GM12874 (cell line): ENCODE results near the gene HP1BP3.

Experiments
- CTCF ChIP-seq: IDR thresholded peaks from 2 replicates; pipeline ENCODE4 v1.5.1; 2011; ENCODE audit warnings: low read depth, mild to moderate bottlenecking, control low read depth, low read length, moderate library complexity; ENCODE audit not compliant: insufficient read depth

Gene HP1BP3

GRCh38 chr1:20763417-20763816, 23.7 kb downstream of the HP1BP3 start:
- no peak for TF ChIP-seq CTCF

- TF ChIP-seq CTCF, result no peak
Measured at GRCh38 chr1:20760322-20760721, 26.8 kb downstream of the HP1BP3 start.

DNA sequence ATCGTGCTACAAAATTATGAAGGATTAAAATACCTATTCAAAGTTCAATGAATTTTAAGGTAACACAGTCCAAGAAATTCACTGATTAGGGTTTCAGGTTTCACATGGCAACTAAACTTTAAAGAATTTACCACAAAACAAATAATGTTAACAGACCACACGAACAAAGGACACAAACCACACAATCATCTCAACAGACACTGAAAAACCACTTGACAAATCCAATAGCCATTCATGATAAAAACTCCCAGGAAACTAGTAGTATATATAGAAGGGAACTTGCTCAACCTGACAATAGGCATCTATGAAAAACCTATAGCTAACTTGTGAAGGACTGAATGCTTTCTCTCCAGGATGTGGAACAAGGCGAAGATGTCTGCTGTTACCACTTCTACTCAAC, 33.5 kb downstream of the HP1BP3 start:
- no peak for TF ChIP-seq CTCF

- TF ChIP-seq CTCF, result no peak
Measured at GRCh38 chr1:20751462-20751990, 35.6 kb downstream of the HP1BP3 start.

GRCh38 chr1:20742671-20743070, 44.4 kb downstream of the HP1BP3 start:
- TF ChIP-seq CTCF, result no peak

- no peak for TF ChIP-seq CTCF
Measured at GRCh38 chr1:20740781-20741180, 46.3 kb downstream of the HP1BP3 start.

DNA sequence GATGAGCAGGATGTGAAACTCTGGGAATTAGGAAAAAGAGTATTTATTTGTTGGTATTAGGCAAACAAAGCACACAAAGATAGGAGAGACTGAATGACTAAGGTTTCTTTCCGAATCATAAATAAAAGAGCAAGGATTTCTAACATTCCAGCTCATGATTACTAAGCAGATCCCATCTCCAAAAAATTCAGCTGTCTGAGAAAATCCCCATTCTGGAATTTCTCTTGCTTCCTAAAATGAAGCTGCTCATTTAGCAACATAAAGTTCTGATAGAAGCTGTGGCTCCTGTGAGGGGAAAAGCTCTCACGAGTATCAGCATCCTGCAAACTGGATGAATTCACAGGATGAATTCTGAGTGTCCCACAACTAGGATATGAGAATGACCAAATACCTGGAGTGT, 47.9 kb downstream of the HP1BP3 start:
- no peak for TF ChIP-seq CTCF

- TF ChIP-seq CTCF, result no peak
Measured at GRCh38 chr1:20735581-20736111, 51.5 kb downstream of the HP1BP3 start.
